HG02981 (cell line): ENCODE results near the gene CERKL.
A peak's percentile ranks its signal among the peaks of the same experiment; 100 is the strongest.
"Not testable (repeated sequence)": the region's sequence is repeated elsewhere in the genome, so short reads cannot be mapped to it uniquely, and the experiment has no call there.

Experiments
- ATAC-seq: cut with Tn5 transposase; IDR thresholded peaks from one replicate; pipeline ENCODE4 v1.9.1; 2021; ENCODE audit warnings: mild to moderate bottlenecking, moderate library complexity; ENCODE audit not compliant: unreplicated experiment

Gene CERKL

GRCh38 chr2:181656450-181657291 lies at the start of gene CERKL:
Gene CERKL (minus strand): TSS chr2:181657105. CDS start chr2:181657006, 99 bp downstream.
- peak; percentile 79 for ATAC-seq

GRCh38 chr2:181702519-181702918 lies 45.6 kb upstream of the CERKL start:
- ATAC-seq: not testable (repeated sequence)

GRCh38 chr2:181698223-181698622 lies 41.3 kb upstream of the CERKL start:
- ATAC-seq: no peak

GRCh38 chr2:181697571-181697970 lies 40.7 kb upstream of the CERKL start:
- ATAC-seq: peak; percentile 51

GRCh38 chr2:181697126-181697525 lies 40.2 kb upstream of the CERKL start:
- no peak for ATAC-seq

- no peak for ATAC-seq
Measured at GRCh38 chr2:181694271-181694670, 37.4 kb upstream of the CERKL start.

- no peak for ATAC-seq
Measured at GRCh38 chr2:181690860-181691259, 34.0 kb upstream of the CERKL start.

GRCh38 chr2:181686576-181687185 lies 29.8 kb upstream of the CERKL start:
- ATAC-seq: no peak

GRCh38 chr2:181685150-181685688 lies 28.3 kb upstream of the CERKL start:
- no peak for ATAC-seq

GRCh38 chr2:181684454-181685149 lies 27.7 kb upstream of the CERKL start:
- ATAC-seq: no peak

GRCh38 chr2:181683518-181684453 lies 26.9 kb upstream of the CERKL start:
- no peak for ATAC-seq

GRCh38 chr2:181682795-181683517 lies 26.1 kb upstream of the CERKL start:
- ATAC-seq: no peak

- ATAC-seq: no peak
Measured at GRCh38 chr2:181682026-181682789, 25.3 kb upstream of the CERKL start.

GRCh38 chr2:181680937-181681811 lies 24.3 kb upstream of the CERKL start:
- no peak for ATAC-seq

- no peak for ATAC-seq
Measured at GRCh38 chr2:181680055-181680936, 23.4 kb upstream of the CERKL start, which contains the start of gene NEUROD1. Gene NEUROD1 (minus strand): TSS chr2:181680517. CDS start chr2:181678860, 1,657 bp downstream.

- no peak for ATAC-seq
Measured at GRCh38 chr2:181679544-181679979, 22.7 kb upstream of the CERKL start.
